ENCODE results near the gene ATP5F1E. TPM values are rescaled to one million over a fixed set of nuclear protein-coding genes. Genes with fewer than 3 reads are reported as not detected.
A peak's percentile ranks its signal among the peaks of the same experiment; 100 is the strongest.

ATP5F1E gene
- total RNA-seq, 2 donors from 2014 or later, result 16.2 to 16.6 TPM

DNA sequence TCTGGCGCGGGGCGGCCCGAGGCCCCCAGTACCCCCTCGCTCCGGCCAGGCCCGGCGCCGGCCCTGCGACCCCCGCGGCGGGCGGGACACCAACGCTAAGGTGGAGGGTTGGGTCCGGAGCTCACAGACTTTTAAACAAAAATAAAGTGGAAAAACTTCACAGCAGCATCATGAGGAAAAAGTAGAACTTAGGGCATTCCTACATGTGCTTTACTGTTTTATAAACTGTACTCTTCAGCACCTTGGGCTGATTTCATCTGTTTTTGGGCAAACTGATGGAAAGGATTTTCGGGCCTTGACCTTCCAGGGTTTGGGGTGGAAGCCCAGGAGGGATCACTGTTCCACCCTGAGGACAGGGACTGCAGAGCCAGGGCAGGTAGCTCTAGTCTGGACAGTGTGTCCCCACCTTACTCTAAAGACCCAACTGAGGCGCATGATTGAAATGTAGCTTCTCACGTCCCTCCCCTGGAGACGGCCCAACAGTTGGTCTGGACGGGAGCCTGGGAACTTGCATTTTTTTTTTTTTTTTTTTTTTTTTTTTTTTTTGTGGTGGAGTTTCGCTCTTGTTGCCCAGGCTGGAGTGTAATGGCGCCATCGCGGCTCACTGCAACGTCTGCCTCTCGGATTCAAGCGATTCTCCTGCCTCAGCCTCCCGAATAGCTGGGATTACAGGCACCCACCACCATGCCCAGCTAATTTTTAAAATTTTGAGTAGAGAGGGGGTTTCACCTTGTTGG, 50.3 kb downstream of the ATP5F1E start:
- no peaks in the 10 kb centered on the region for H3K36me3 ChIP-seq (replicated peaks in 1 of 2; ENCODE audit: insufficient read depth in 1 of 2, low read depth in 2 of 2)
- peak overlapping the region; percentile 37 to 79 (median 69) for H3K27ac ChIP-seq
- no peaks in the 10 kb centered on the region for H3K27me3 ChIP-seq
- WGBS, 2 donors, result 14 to 41% methylated on average over 13 to 29 of the region's 29 CpGs
- TF ChIP-seq POLR2A (IDR thresholded peaks at IDR 0.05) (no peak), CTCF (IDR thresholded peaks at IDR 0.05) (no peak)
- no peak for DNase-seq
- H3K9me3 ChIP-seq, result no peaks in the 10 kb centered on the region
- H3K4me1 ChIP-seq, result peaks cover 24% of the 10 kb centered on the region
- peak; percentile 1 for ATAC-seq
- intact Hi-C loops (cut with DNase I), result loop anchor here (10.0 kb wide), 1 partner anchor 97 kb away; no protein-coding TSS in a partner anchor
- peak overlapping the region; percentile 22 to 33 for H3K4me3 ChIP-seq

GRCh38 chr20:58980711-58981627, 51.2 kb downstream of the ATP5F1E start, which contains the start of gene NELFCD:
TSS of gene NELFCD (plus strand) at chr20:58981256. CDS start at chr20:58981310, 54 bp downstream.
- peak; percentile 86 to 92 (median 90) for DNase-seq
- WGBS, 2 donors, result 7 to 52% methylated on average over 11 to 80 of the region's 109 CpGs
- no peaks in the 10 kb centered on the region for H3K9me3 ChIP-seq
- H3K27me3 ChIP-seq, result no peaks in the 10 kb centered on the region
- peaks cover 24% of the 10 kb centered on the region for H3K4me1 ChIP-seq
- peak within 1 kb of the TSS; percentile 37 to 79 (median 69) for H3K27ac ChIP-seq
- peak; percentile 37 to 79 (median 71) for TF ChIP-seq POLR2A (IDR thresholded peaks at IDR 0.05)
- TF ChIP-seq CTCF (IDR thresholded peaks at IDR 0.05), result no peak
- intact Hi-C loops (cut with DNase I), result loop anchor here (10.0 kb wide), 1 partner anchor 96 kb away; no protein-coding TSS in a partner anchor
- ATAC-seq, result peak; percentile 96
- peak within 1 kb of the TSS; percentile 22 to 33 for H3K4me3 ChIP-seq
- no peaks in the 10 kb centered on the region for H3K36me3 ChIP-seq (replicated peaks in 1 of 2; ENCODE audit: insufficient read depth in 1 of 2, low read depth in 2 of 2)

GRCh38 chr20:58978351-58979190, 53.6 kb downstream of the ATP5F1E start:
- WGBS, 2 donors, result 69% methylated on average over 6 of the region's 6 CpGs
- intact Hi-C loops (cut with DNase I), result loop anchor here (10.0 kb wide), 1 partner anchor 64 kb away; no protein-coding TSS in a partner anchor

More at GRCh38 chr20:58978351-58979190, 53.6 kb downstream of the ATP5F1E start:
- Histone ChIP-seq H3K27me3 (no peaks in the 10 kb centered on the region), H3K36me3 (replicated peaks in 1 of 2; ENCODE audit: insufficient read depth in 1 of 2, low read depth in 2 of 2) (no peaks in the 10 kb centered on the region), H3K27ac (no peak overlapping the region), H3K4me1 (peaks cover 11% of the 10 kb centered on the region), H3K4me3 (no peak overlapping the region), H3K9me3 (no peaks in the 10 kb centered on the region)
- ATAC-seq (no peak), DNase-seq (no peak)
- TF ChIP-seq CTCF (IDR thresholded peaks at IDR 0.05) (no peak), POLR2A (IDR thresholded peaks at IDR 0.05) (no peak)
